IMR-90 (cell line): ENCODE results near the gene DENND5A. TPM values are rescaled to one million over a fixed set of nuclear protein-coding genes. Genes with fewer than 3 reads are reported as not detected.

Source experiments
- ATAC-seq: fragments of 200-7000 bp; cut with Tn5 transposase; 2 replicates; pipeline ENCODE4 v1.9.1; 2020; ENCODE audit warnings: low read depth, mild to moderate bottlenecking, moderate library complexity
- Bru-seq: library from RNA; stranded (reverse); fragments of 400-500 nt; gene quantifications from one replicate; lab custom pipeline; 2021; lab: Mats Ljungman, UMichigan
- BruChase-seq, 2 experiments: library from RNA; stranded (reverse); fragments of 400-500 nt; gene quantifications; one replicate each; lab custom pipeline; 2021; lab: Mats Ljungman, UMichigan
- BruUV-seq: library from RNA; stranded (reverse); fragments of 400-500 nt; replicated peaks from 2 replicates; lab custom pipeline; 2021; lab: Mats Ljungman, UMichigan
- CTCF ChIA-PET: fragments of 300-600 bp; formaldehyde crosslinking; extraction: SDS; loops from one replicate; lab custom pipeline; 2021; ENCODE audit warnings: antibody characterized with exemption; lab: Yijun Ruan, JAX
- POLR2A ChIA-PET: fragments of 300-600 bp; sonication (Branson Sonifier 250); formaldehyde crosslinking; loops from one replicate; lab custom pipeline; 2022; ENCODE audit warnings: antibody characterized with exemption; ENCODE audit not compliant: unreplicated experiment; lab: Charles Lee
- DNase-seq: peaks from one replicate; pipeline ENCODE4 v3.0.0; 2013
- H2AFZ ChIP-seq: replicated peaks from 2 replicates; pipeline ENCODE3; 2013; ENCODE audit warnings: low read length, mild to moderate bottlenecking; ENCODE audit not compliant: poor library complexity
- H2AK5ac ChIP-seq: 2 replicates; pipeline ENCODE4 v1.6.1; 2013; ENCODE audit warnings: low read depth, low read length, inconsistent platforms
- H2AK9ac ChIP-seq: replicated peaks from 2 replicates; pipeline ENCODE3; 2013; ENCODE audit warnings: mild to moderate bottlenecking, low read depth, low read length, moderate library complexity; ENCODE audit not compliant: poor library complexity
- H2BK120ac ChIP-seq: 2 replicates; pipeline ENCODE4 v1.6.1; 2013; ENCODE audit warnings: low read depth, low read length, inconsistent platforms
- H2BK15ac ChIP-seq: 3 replicates; pipeline ENCODE4 v1.6.1; 2013; ENCODE audit warnings: low read depth, low read length, inconsistent platforms
- H2BK20ac ChIP-seq: 2 replicates; pipeline ENCODE4 v1.6.1; 2013; ENCODE audit warnings: low read depth, mild to moderate bottlenecking, inconsistent platforms, low read length, moderate library complexity
- H2BK5ac ChIP-seq: 2 replicates; pipeline ENCODE4 v1.6.1; 2013; ENCODE audit warnings: mild to moderate bottlenecking, low read depth, low read length, inconsistent platforms; ENCODE audit not compliant: poor library complexity, severe bottlenecking
- H3K14ac ChIP-seq: replicated peaks from 2 replicates; pipeline ENCODE4 v1.6.1; 2013; ENCODE audit warnings: low read depth, low read length, inconsistent platforms
- H3K18ac ChIP-seq: 2 replicates; pipeline ENCODE4 v1.6.1; 2013; ENCODE audit warnings: low read depth, low read length, control low read depth
- H3K23ac ChIP-seq: 2 replicates; pipeline ENCODE4 v1.6.1; 2013; ENCODE audit warnings: low read depth, low read length, inconsistent platforms
- H3K27ac ChIP-seq: 2 replicates; pipeline ENCODE4 v1.5.1; 2013; ENCODE audit warnings: mild to moderate bottlenecking, control low read depth, low read length; ENCODE audit not compliant: insufficient read depth
- H3K27me3 ChIP-seq: 2 replicates; pipeline ENCODE4 v1.6.1; 2013; ENCODE audit warnings: low read length; ENCODE audit not compliant: control insufficient read depth, insufficient read depth
- H3K36me3 ChIP-seq: 2 replicates; pipeline ENCODE4 v1.6.1; 2013; ENCODE audit warnings: low read length, mixed read lengths; ENCODE audit not compliant: control insufficient read depth, insufficient read depth
- H3K4ac ChIP-seq: 2 replicates; pipeline ENCODE4 v1.6.1; 2013; ENCODE audit warnings: low read depth, low read length, inconsistent platforms
- H3K4me1 ChIP-seq: 2 replicates; pipeline ENCODE4 v1.6.1; 2013; ENCODE audit warnings: low read length, mixed read lengths; ENCODE audit not compliant: control insufficient read depth, insufficient read depth
- H3K4me2 ChIP-seq: 2 replicates; pipeline ENCODE4 v1.6.1; 2013; ENCODE audit warnings: low read depth, mild to moderate bottlenecking, control low read depth, low read length, moderate library complexity
- H3K4me3 ChIP-seq: 2 replicates; pipeline ENCODE4 v1.5.1; 2013; ENCODE audit warnings: low read depth, mild to moderate bottlenecking, control low read depth, low read length, moderate library complexity; ENCODE audit not compliant: insufficient read depth
- H3K56ac ChIP-seq: 2 replicates; pipeline ENCODE4 v1.6.1; 2013; ENCODE audit warnings: low read length, inconsistent platforms; ENCODE audit not compliant: insufficient read depth; ENCODE audit errors: extremely low read depth
- H3K79me1 ChIP-seq, 2 experiments: 2 replicates each; pipeline ENCODE4 v1.6.1; 2013; ENCODE audit warnings: low read length in 2 of 2, inconsistent platforms in 1 of 2, low read depth in 1 of 2
- H3K9ac ChIP-seq: 2 replicates; pipeline ENCODE4 v1.6.1; 2013; ENCODE audit warnings: low read depth, low read length, control low read depth
- H3K9me1 ChIP-seq: 2 replicates; pipeline ENCODE4 v1.6.1; 2013; ENCODE audit warnings: low read length, inconsistent platforms; ENCODE audit not compliant: insufficient read depth
- H3K9me3 ChIP-seq: 2 replicates; pipeline ENCODE4 v1.6.1; 2013; ENCODE audit warnings: low read length; ENCODE audit not compliant: control insufficient read depth, insufficient read depth
- H4K20me1 ChIP-seq: 2 replicates; pipeline ENCODE4 v1.6.1; 2013; ENCODE audit warnings: low read length, inconsistent platforms; ENCODE audit not compliant: insufficient read depth
- H4K5ac ChIP-seq: 2 replicates; pipeline ENCODE4 v1.6.1; 2013; ENCODE audit warnings: mild to moderate bottlenecking, low read depth, low read length, control low read depth
- H4K8ac ChIP-seq, 2 experiments: 2 replicates each; pipeline ENCODE4 v1.6.1; 2013; ENCODE audit warnings: low read depth in 2 of 2, low read length in 2 of 2, control low read depth in 1 of 2, inconsistent platforms in 1 of 2
- H4K91ac ChIP-seq: 2 replicates; pipeline ENCODE4 v1.6.1; 2013; ENCODE audit warnings: low read depth, low read length, inconsistent platforms; ENCODE audit not compliant: insufficient read depth
- BHLHE40 ChIP-seq: fragments of 150-350 bp; IDR thresholded peaks from 2 replicates; pipeline ENCODE4 v1.6.1; 2016; ENCODE audit warnings: mild to moderate bottlenecking, low read depth, low read length
- CEBPB ChIP-seq: IDR thresholded peaks from 2 replicates; pipeline ENCODE4 v1.6.1; 2012; ENCODE audit warnings: low read depth, low read length, improper control_type of control experiment
- FOS ChIP-seq: fragments of 150-350 bp; IDR thresholded peaks from 2 replicates; pipeline ENCODE4 v1.6.1; 2016; ENCODE audit warnings: low read depth, low read length
- MAFK ChIP-seq: IDR thresholded peaks from 2 replicates; pipeline ENCODE4 v1.6.1; 2012; ENCODE audit warnings: low read depth, low read length, improper control_type of control experiment
- MAZ ChIP-seq: IDR thresholded peaks from 2 replicates; pipeline ENCODE4 v1.6.1; 2012; ENCODE audit warnings: low read depth, mild to moderate bottlenecking, low read length, improper control_type of control experiment, moderate library complexity, borderline replicate concordance
- MXI1 ChIP-seq: IDR thresholded peaks from 2 replicates; pipeline ENCODE4 v1.6.1; 2012; ENCODE audit warnings: low read depth, mild to moderate bottlenecking, low read length, moderate library complexity, borderline replicate concordance
- NFE2L2 ChIP-seq: fragments of 150-350 bp; IDR thresholded peaks from 2 replicates; pipeline ENCODE4 v1.6.1; 2016; ENCODE audit warnings: low read depth, mild to moderate bottlenecking, low read length
- POLR2A ChIP-seq: IDR thresholded peaks from 2 replicates; pipeline ENCODE4 v1.6.1; 2012; ENCODE audit warnings: mild to moderate bottlenecking, low read depth, low read length
- RAD21 ChIP-seq: IDR thresholded peaks from 2 replicates; pipeline ENCODE4 v1.6.1; 2012; ENCODE audit warnings: low read length, improper control_type of control experiment
- RCOR1 ChIP-seq: IDR thresholded peaks from 2 replicates; pipeline ENCODE4 v1.6.1; 2012; ENCODE audit warnings: mild to moderate bottlenecking, low read length, improper control_type of control experiment; ENCODE audit not compliant: insufficient replicate concordance
- RFX5 ChIP-seq: IDR thresholded peaks from 2 replicates; pipeline ENCODE4 v1.8.0; 2012; ENCODE audit warnings: low read depth, mild to moderate bottlenecking, low read length, moderate library complexity
- SMC3 ChIP-seq: fragments of 150-350 bp; IDR thresholded peaks from 2 replicates; pipeline ENCODE4 v1.6.1; 2016; ENCODE audit warnings: low read depth, mild to moderate bottlenecking, antibody characterized with exemption, low read length, moderate library complexity
- WGBS, 2 experiments: methylation state at CpG; one replicate each; pipeline versions ENCODE4 v1.1.5 to v1.1.7; 2013; ENCODE audit warnings: missing lambda C conversion rate in 2 of 2; ENCODE audit not compliant: insufficient read length in 1 of 2; ENCODE audit errors: extremely low coverage in 2 of 2; 5-methylcytosine and 5-hydroxymethylcytosine counted together
- dilution Hi-C: fragments of 300-500 bp; cut with HindIII; formaldehyde crosslinking; loops from one replicate; pipeline ENCODE4 v1.14.3; 2018; ENCODE audit warnings: low sequenced_read_pairs; ENCODE audit not compliant: unreplicated experiment
- in situ Hi-C: fragments of 300-500 bp; cut with MboI; formaldehyde crosslinking; loops from 3 replicates; pipeline ENCODE4 v1.14.3; 2019; ENCODE audit warnings: low sequenced_read_pairs, inconsistent platforms, mixed read lengths
- intact Hi-C: fragments of 100-400 bp; cut with micrococcal nuclease; formaldehyde crosslinking; loops from 2 replicates; pipeline ENCODE4 v1.10.0; 2022
- long read RNA-seq: library from polyadenylated mRNA; unstranded; transcript quantifications from one replicate; pipeline ENCODE4 v2.0.0, GENCODE V29; 2021; ENCODE audit not compliant: unreplicated experiment
- polyA plus RNA-seq, 3 experiments: library from polyadenylated mRNA; depleted of rRNA; stranded (reverse); fragments of >200 nt; gene quantifications; 2 replicates each; pipeline ENCODE4 v1.2.3, GENCODE V29; 2012; ENCODE audit warnings: low replicate concordance in 1 of 3
- total RNA-seq: library from RNA; depleted of rRNA; stranded (reverse); fragments of >200 nt; gene quantifications from 2 replicates; pipeline ENCODE4 v1.2.3, GENCODE V29; 2012; rRNA removed
- TF ChIP-seq, protein P1 (sequence below): conservative IDR thresholded peaks from 2 replicates; pipeline ENCODE4 v1.5.1; 2012; ENCODE audit warnings: mild to moderate bottlenecking, low read depth, low read length, improper control_type of control experiment

The DENND5A gene
- 182 and 192 TPM in 2 replicates for total RNA-seq
- polyA plus RNA-seq (2012; rRNA removed) = 175 and 179 TPM in 2 replicates
- 105 and 110 TPM in 2 replicates for polyA plus RNA-seq (2012; cell fraction: cytosol; rRNA removed)
- polyA plus RNA-seq (2012; cell fraction: nucleus; rRNA removed; ENCODE audit: low replicate concordance) = 162 and 172 TPM in 2 replicates
- Bru-seq, nascent RNA = percentile 92 among the genes with signal in this experiment
- BruChase-seq, experiment 1, labeled RNA remaining after a 6-hour chase = percentile 95 among the genes with signal in this experiment
- BruChase-seq, experiment 2, labeled RNA remaining after a 2-hour chase = percentile 90 among the genes with signal in this experiment
- long read RNA-seq, full-length matches to known transcripts = 11 of 50 reads
- long read RNA-seq, partial matches to known transcripts = 31 of 50 reads
- long read RNA-seq, other reads (novel, unspliced or antisense) = 8 of 50 reads

DNA sequence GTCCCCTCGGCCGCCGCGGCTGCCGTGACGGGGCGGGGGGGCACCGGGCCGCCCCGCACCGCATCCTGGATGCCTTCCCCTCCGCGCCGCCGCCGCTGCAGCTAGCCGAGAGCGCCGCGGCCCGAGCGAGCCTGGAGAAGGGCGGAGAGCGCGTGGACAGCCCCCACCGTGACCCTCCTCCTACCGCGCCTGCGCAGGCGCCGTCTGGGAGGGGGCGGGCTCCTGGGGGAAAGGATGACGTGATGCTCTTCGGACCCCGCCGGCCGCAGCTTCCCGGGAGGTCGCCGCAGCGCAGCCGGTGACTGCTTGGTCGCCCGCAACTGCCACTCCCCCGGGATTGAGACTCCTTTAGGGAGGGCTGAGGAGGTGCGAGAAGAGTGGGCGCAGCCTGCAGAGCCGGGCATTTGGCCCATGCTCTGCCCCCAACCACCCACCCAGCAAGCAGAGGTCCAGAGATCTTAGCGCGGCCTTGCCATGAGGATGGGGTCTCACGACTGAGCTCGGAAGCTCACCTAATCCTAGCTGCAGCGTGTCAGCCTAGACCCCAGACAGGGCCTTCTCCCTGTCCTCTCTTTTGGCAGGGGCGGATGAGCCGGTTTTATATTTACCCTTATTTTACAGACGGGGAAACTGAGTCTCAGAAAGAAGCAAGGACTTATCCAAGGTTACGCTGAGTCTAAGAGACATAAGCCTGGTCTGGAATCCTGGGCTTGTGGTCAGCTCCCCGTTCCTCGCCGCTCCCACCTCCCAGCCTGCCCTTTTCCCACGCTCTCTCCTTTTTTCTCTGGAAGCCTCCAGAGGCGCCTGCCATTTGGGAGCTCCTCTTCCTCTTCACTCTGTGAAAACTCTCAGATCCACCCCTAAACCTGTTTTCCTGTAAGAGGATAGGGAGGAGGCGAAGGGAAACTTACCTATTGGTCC is at the start of gene DENND5A:
DENND5A (minus strand) TSS at position 140 of the 921 bp plus-strand sequence. CDS start 281 bp downstream, outside the sequence.
- intact Hi-C loops = loop anchor here (10.0 kb wide), 1 partner anchor 239 kb away; no protein-coding TSS in a partner anchor
- ChIA-PET CTCF (interaction anchor here (0.6 kb wide), 1 partner anchor 15 kb away, joined by 3 read pairs; no protein-coding TSS in a partner anchor), POLR2A (interaction anchor here (0.5 to 1.1 kb wide), 4 partner anchors 52 to 195 kb away, joined by 3 to 5 read pairs (median 4); partner anchors contain the start of gene ZNF143)
- Histone ChIP-seq H4K20me1 (peaks cover 29% of the 10 kb centered on the region), H2BK120ac (peak within 1 kb of the TSS; percentile 40; the same call in 1 of the 2 replicates), H3K14ac (peak within 1 kb of the TSS; percentile 97), H3K4me1 (peaks cover 9% of the 10 kb centered on the region), H2BK15ac (peak within 1 kb of the TSS; percentile 32; the same call in 1 of the 3 replicates), H3K36me3 (no peaks in the 10 kb centered on the region), H2AFZ (peak within 1 kb of the TSS; percentile 95), H4K5ac (peak within 1 kb of the TSS; percentile 76), H3K9me1 (peaks cover 3% of the 10 kb centered on the region; the same call in 1 of the 2 replicates), H3K56ac (peak within 1 kb of the TSS; percentile 82), H3K27ac (peak within 1 kb of the TSS; percentile 91), H3K4me2 (peak within 1 kb of the TSS; percentile 93), H2BK5ac (peak within 1 kb of the TSS; percentile 73), H2AK5ac (peak within 1 kb of the TSS; percentile 85), H4K91ac (peak within 1 kb of the TSS; percentile 78), H2BK20ac (no peak within 1 kb of the TSS), H3K9me3 (no peaks in the 10 kb centered on the region), H3K23ac (peak within 1 kb of the TSS; percentile 94), H3K9ac (peak within 1 kb of the TSS; percentile 90), H3K79me1 (peaks cover 3 to 25% of the 10 kb centered on the region in 2 experiments; a peak in 3 of 4 replicates), H3K27me3 (no peaks in the 10 kb centered on the region), H2AK9ac (peak within 1 kb of the TSS; percentile 93), H4K8ac (peak within 1 kb of the TSS; percentile 93 to 96), H3K18ac (peak within 1 kb of the TSS; percentile 83), H3K4ac (peak within 1 kb of the TSS; percentile 81), H3K4me3 (peak within 1 kb of the TSS; percentile 69)
- BruUV-seq = no TSS peak
- WGBS, 2 experiments = 31% methylated on average over 4 of the region's 63 CpGs; no CpG with 5 or more reads in 1 of the 2 experiments
- dilution Hi-C loops = no loop called here
- peak; percentile 89 for ATAC-seq
- in situ Hi-C loops = no loop called here
- peak; percentile 83 for DNase-seq
- peak; percentile 76; the same call in 1 of the 2 replicates for TF ChIP-seq POLR2A
- TF ChIP-seq CEBPB = no peak
- peak; percentile 89 for TF ChIP-seq MXI1
- 0 out of 2 replicates have a peak, but pooled peaks have one; percentile 6 for TF ChIP-seq RAD21
- TF ChIP-seq SMC3 = no peak
- TF ChIP-seq FOS = no peak
- no peak for TF ChIP-seq BHLHE40
- TF ChIP-seq MAZ = peak; percentile 95
- TF ChIP-seq NFE2L2 = no peak
- no peak for TF ChIP-seq RFX5
- no peak for TF ChIP-seq MAFK
- no peak for TF ChIP-seq RCOR1
- TF ChIP-seq, protein P1, sequence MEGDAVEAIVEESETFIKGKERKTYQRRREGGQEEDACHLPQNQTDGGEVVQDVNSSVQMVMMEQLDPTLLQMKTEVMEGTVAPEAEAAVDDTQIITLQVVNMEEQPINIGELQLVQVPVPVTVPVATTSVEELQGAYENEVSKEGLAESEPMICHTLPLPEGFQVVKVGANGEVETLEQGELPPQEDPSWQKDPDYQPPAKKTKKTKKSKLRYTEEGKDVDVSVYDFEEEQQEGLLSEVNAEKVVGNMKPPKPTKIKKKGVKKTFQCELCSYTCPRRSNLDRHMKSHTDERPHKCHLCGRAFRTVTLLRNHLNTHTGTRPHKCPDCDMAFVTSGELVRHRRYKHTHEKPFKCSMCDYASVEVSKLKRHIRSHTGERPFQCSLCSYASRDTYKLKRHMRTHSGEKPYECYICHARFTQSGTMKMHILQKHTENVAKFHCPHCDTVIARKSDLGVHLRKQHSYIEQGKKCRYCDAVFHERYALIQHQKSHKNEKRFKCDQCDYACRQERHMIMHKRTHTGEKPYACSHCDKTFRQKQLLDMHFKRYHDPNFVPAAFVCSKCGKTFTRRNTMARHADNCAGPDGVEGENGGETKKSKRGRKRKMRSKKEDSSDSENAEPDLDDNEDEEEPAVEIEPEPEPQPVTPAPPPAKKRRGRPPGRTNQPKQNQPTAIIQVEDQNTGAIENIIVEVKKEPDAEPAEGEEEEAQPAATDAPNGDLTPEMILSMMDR = no peak
